ENCODE results near the gene DENND5A.
"Not testable (repeated sequence)": the region's sequence is repeated elsewhere in the genome, so short reads cannot be mapped to it uniquely, and the experiment has no call there.

Gene DENND5A

GRCh38 chr11:9266926-9267325, 1.8 kb upstream of the DENND5A start:
- DNase-seq: no peak
- in situ Hi-C loops (cut with MboI; ENCODE audit: low pct_unique_long_range_greater_than_20kb, low sequenced_read_pairs): no loop called here

- in situ Hi-C loops (cut with MboI; ENCODE audit: low pct_unique_long_range_greater_than_20kb, low sequenced_read_pairs): no loop called here
- DNase-seq: no peak
Observed at GRCh38 chr11:9266132-9266736, 1.1 kb upstream of the DENND5A start.

GRCh38 chr11:9264316-9265210, 587 bp downstream of the DENND5A start:
- peak; percentile 89 for DNase-seq
- in situ Hi-C loops (cut with MboI; ENCODE audit: low pct_unique_long_range_greater_than_20kb, low sequenced_read_pairs): no loop called here

GRCh38 chr11:9263840-9264315, 1.3 kb downstream of the DENND5A start:
- no peak for DNase-seq
- in situ Hi-C loops (cut with MboI; ENCODE audit: low pct_unique_long_range_greater_than_20kb, low sequenced_read_pairs): no loop called here

- DNase-seq; in situ Hi-C loops (cut with MboI; ENCODE audit: low pct_unique_long_range_greater_than_20kb, low sequenced_read_pairs): not testable (repeated sequence)
Observed at GRCh38 chr11:9260838-9261146, 4.4 kb downstream of the DENND5A start.

GRCh38 chr11:9259981-9260837, 4.9 kb downstream of the DENND5A start:
- no peak for DNase-seq

GRCh38 chr11:9258279-9258678, 6.9 kb downstream of the DENND5A start:
- in situ Hi-C loops (cut with MboI; ENCODE audit: low pct_unique_long_range_greater_than_20kb, low sequenced_read_pairs); DNase-seq: not testable (repeated sequence)

More at GRCh38 chr11:9259981-9260837, 4.9 kb downstream of the DENND5A start:
- in situ Hi-C loops (cut with MboI; ENCODE audit: low pct_unique_long_range_greater_than_20kb, low sequenced_read_pairs): no loop called here

- DNase-seq: no peak
- in situ Hi-C loops (cut with MboI; ENCODE audit: low pct_unique_long_range_greater_than_20kb, low sequenced_read_pairs): no loop called here
Observed at GRCh38 chr11:9254416-9254815, 10.7 kb downstream of the DENND5A start.

GRCh38 chr11:9253086-9253485, 12.1 kb downstream of the DENND5A start:
- in situ Hi-C loops (cut with MboI; ENCODE audit: low pct_unique_long_range_greater_than_20kb, low sequenced_read_pairs): no loop called here
- no peak for DNase-seq

GRCh38 chr11:9251311-9251710, 13.8 kb downstream of the DENND5A start:
- in situ Hi-C loops (cut with MboI; ENCODE audit: low pct_unique_long_range_greater_than_20kb, low sequenced_read_pairs): no loop called here
- DNase-seq: no peak

GRCh38 chr11:9250139-9250582, 15.0 kb downstream of the DENND5A start:
- DNase-seq: peak; percentile 90
- in situ Hi-C loops (cut with MboI; ENCODE audit: low pct_unique_long_range_greater_than_20kb, low sequenced_read_pairs): no loop called here

GRCh38 chr11:9249252-9249651, 15.9 kb downstream of the DENND5A start:
- in situ Hi-C loops (cut with MboI; ENCODE audit: low pct_unique_long_range_greater_than_20kb, low sequenced_read_pairs): no loop called here
- DNase-seq: no peak

GRCh38 chr11:9247863-9248262, 17.3 kb downstream of the DENND5A start:
- in situ Hi-C loops (cut with MboI; ENCODE audit: low pct_unique_long_range_greater_than_20kb, low sequenced_read_pairs): no loop called here
- DNase-seq: no peak

GRCh38 chr11:9236242-9236641, 28.9 kb downstream of the DENND5A start:
- in situ Hi-C loops (cut with MboI; ENCODE audit: low pct_unique_long_range_greater_than_20kb, low sequenced_read_pairs); DNase-seq: not testable (repeated sequence)

GRCh38 chr11:9232482-9232881, 32.7 kb downstream of the DENND5A start:
- in situ Hi-C loops (cut with MboI; ENCODE audit: low pct_unique_long_range_greater_than_20kb, low sequenced_read_pairs): no loop called here
- DNase-seq: no peak

- in situ Hi-C loops (cut with MboI; ENCODE audit: low pct_unique_long_range_greater_than_20kb, low sequenced_read_pairs): no loop called here
Observed at GRCh38 chr11:9231848-9232177, 33.3 kb downstream of the DENND5A start.

GRCh38 chr11:9230296-9230695, 34.9 kb downstream of the DENND5A start:
- no peak for DNase-seq
- in situ Hi-C loops (cut with MboI; ENCODE audit: low pct_unique_long_range_greater_than_20kb, low sequenced_read_pairs): no loop called here

More at GRCh38 chr11:9231848-9232177, 33.3 kb downstream of the DENND5A start:
- DNase-seq: peak; percentile 74

GRCh38 chr11:9228091-9228490, 37.1 kb downstream of the DENND5A start:
- DNase-seq: no peak
- in situ Hi-C loops (cut with MboI; ENCODE audit: low pct_unique_long_range_greater_than_20kb, low sequenced_read_pairs): no loop called here

- DNase-seq: no peak
- in situ Hi-C loops (cut with MboI; ENCODE audit: low pct_unique_long_range_greater_than_20kb, low sequenced_read_pairs): no loop called here
Observed at GRCh38 chr11:9225748-9226298, 39.3 kb downstream of the DENND5A start.

All from KBM-7 (cell line).